Mesothelial cell of epicardium (in vitro differentiated cells): Measurements from ENCODE around the gene TMPRSS6. TPM values are rescaled to one million over a fixed set of nuclear protein-coding genes. Genes with fewer than 3 reads are reported as not detected.

Experiments
- DNase-seq, 2 experiments: peaks; one replicate each; pipeline ENCODE4 v3.0.0; 2021; ENCODE audit warnings: low spot score in 2 of 2; ENCODE audit not compliant: unreplicated experiment in 2 of 2
- H3K27ac Mint-ChIP-seq: 2 replicates; pipeline ENCODE4 v1.8.0; 2021; ENCODE audit warnings: mixed read lengths
- H3K27me3 Mint-ChIP-seq: 2 replicates; pipeline ENCODE4 v1.8.0; 2021; ENCODE audit warnings: low read depth, mixed read lengths
- H3K36me3 Mint-ChIP-seq: 2 replicates; pipeline ENCODE4 v1.8.0; 2021; ENCODE audit warnings: mixed read lengths
- H3K4me1 Mint-ChIP-seq: 2 replicates; pipeline ENCODE4 v1.8.0; 2021; ENCODE audit warnings: mixed read lengths
- H3K4me3 Mint-ChIP-seq: 2 replicates; pipeline ENCODE4 v1.8.0; 2021; ENCODE audit warnings: mild to moderate bottlenecking, moderate library complexity, mixed read lengths
- H3K9me3 Mint-ChIP-seq: 2 replicates; pipeline ENCODE4 v1.8.0; 2021; ENCODE audit warnings: mixed read lengths
- CTCF ChIP-seq: fragments of 200-600 bp; sonication (generic); IDR thresholded peaks from one replicate; pipeline ENCODE4 v1.5.0; 2021; ENCODE audit warnings: antibody characterized with exemption; ENCODE audit not compliant: unreplicated experiment
- total RNA-seq: library from RNA; stranded (reverse); gene quantifications from 3 replicates; pipeline ENCODE4 v1.2.1, GENCODE V29; 2021

The TMPRSS6 gene
- total RNA-seq, 1 donor from 2014 or later: not detected

- no peaks in the 10 kb centered on the region for H3K36me3 Mint-ChIP-seq
- H3K27me3 Mint-ChIP-seq: peaks cover 10% of the 10 kb centered on the region
- no peak for DNase-seq
- H3K27ac Mint-ChIP-seq: no peak overlapping the region
- peaks cover 4% of the 10 kb centered on the region for H3K4me1 Mint-ChIP-seq
- H3K9me3 Mint-ChIP-seq: no peaks in the 10 kb centered on the region
- no peak for TF ChIP-seq CTCF
- no peak overlapping the region for H3K4me3 Mint-ChIP-seq
Observed at GRCh38 chr22:37144180-37144554, 34.7 kb upstream of the TMPRSS6 start.

- DNase-seq: no peak
- no peaks in the 10 kb centered on the region for H3K9me3 Mint-ChIP-seq
- peaks cover 4% of the 10 kb centered on the region for H3K4me1 Mint-ChIP-seq
- H3K27me3 Mint-ChIP-seq: peaks cover 10% of the 10 kb centered on the region
- no peak overlapping the region for H3K4me3 Mint-ChIP-seq
- TF ChIP-seq CTCF: no peak
- no peak overlapping the region for H3K27ac Mint-ChIP-seq
- no peaks in the 10 kb centered on the region for H3K36me3 Mint-ChIP-seq
Observed at GRCh38 chr22:37141971-37142370, 32.5 kb upstream of the TMPRSS6 start.

GRCh38 chr22:37141476-37141875 is 32.0 kb upstream of the TMPRSS6 start:
- Mint-ChIP-seq H3K4me1 (peaks cover 4% of the 10 kb centered on the region), H3K9me3 (no peaks in the 10 kb centered on the region), H3K4me3 (no peak overlapping the region), H3K27ac (no peak overlapping the region), H3K27me3 (peaks cover 10% of the 10 kb centered on the region), H3K36me3 (no peaks in the 10 kb centered on the region)
- no peak for TF ChIP-seq CTCF
- no peak for DNase-seq

- H3K4me1 Mint-ChIP-seq: peaks cover 3% of the 10 kb centered on the region
- H3K9me3 Mint-ChIP-seq: no peaks in the 10 kb centered on the region
- H3K27me3 Mint-ChIP-seq: peaks cover 3% of the 10 kb centered on the region
- no peak overlapping the region for H3K4me3 Mint-ChIP-seq
- TF ChIP-seq CTCF: no peak
- no peaks in the 10 kb centered on the region for H3K36me3 Mint-ChIP-seq
- no peak overlapping the region for H3K27ac Mint-ChIP-seq
- DNase-seq: no peak
Observed at GRCh38 chr22:37140686-37141323, 31.3 kb upstream of the TMPRSS6 start.

GRCh38 chr22:37139762-37140161 is 30.2 kb upstream of the TMPRSS6 start:
- H3K27me3 Mint-ChIP-seq: peaks cover 2% of the 10 kb centered on the region
- no peak overlapping the region for H3K4me3 Mint-ChIP-seq
- H3K36me3 Mint-ChIP-seq: no peaks in the 10 kb centered on the region
- H3K9me3 Mint-ChIP-seq: no peaks in the 10 kb centered on the region
- no peaks in the 10 kb centered on the region for H3K4me1 Mint-ChIP-seq
- no peak for TF ChIP-seq CTCF
- no peak for DNase-seq
- no peak overlapping the region for H3K27ac Mint-ChIP-seq
